ENCODE data around the gene CARD19.

Gene CARD19

DNA sequence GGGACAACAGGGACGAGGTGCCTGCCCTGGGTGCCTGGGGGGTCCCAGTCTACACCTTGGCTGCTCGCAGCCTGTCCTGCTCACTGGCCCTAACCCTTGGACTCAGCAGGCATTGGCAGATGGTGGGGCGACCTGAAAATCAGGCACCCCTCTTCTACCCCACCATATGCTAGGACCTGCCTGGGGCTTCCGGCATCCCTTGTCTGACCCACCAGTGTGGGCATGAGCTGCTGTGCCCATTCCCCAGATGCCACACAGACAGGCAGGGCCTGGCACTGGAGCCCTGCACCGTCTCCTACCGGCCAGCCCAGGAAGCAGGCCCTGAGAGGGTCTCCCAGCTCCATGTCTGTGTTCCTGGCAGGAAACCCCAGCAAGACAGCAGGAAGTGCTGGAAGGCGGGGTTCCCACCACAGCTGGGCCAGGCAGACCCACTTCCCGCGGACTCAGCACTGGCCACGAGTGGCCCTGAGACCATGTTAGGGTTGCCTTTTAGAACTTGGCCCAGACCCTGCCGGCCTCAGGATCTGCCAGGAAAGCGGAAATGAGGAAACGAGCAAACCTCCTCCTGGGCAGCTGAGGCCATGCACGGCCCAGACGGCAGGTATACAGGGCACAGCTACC, 35.0 kb downstream of the CARD19 start:
- Histone ChIP-seq H3K79me2 (peaks cover 39% of the 10 kb centered on the region), H3K9me3 (ENCODE audit: control insufficient read depth, low read length) (no peaks in the 10 kb centered on the region), H3K4me2 (ENCODE audit: low read length) (peak overlapping the region; percentile 93), H3K9ac (no peak overlapping the region), H3K27ac (peak overlapping the region; percentile 59), H3K4me3 (ENCODE audit: low read depth, low read length) (peak overlapping the region; percentile 23), H3K36me3 (ENCODE audit: control insufficient read depth, insufficient read depth, low read length) (no peaks in the 10 kb centered on the region), H3K4me1 (peaks cover 46% of the 10 kb centered on the region), H3K27me3 (ENCODE audit: control insufficient read depth, insufficient read depth, low read length) (no peaks in the 10 kb centered on the region), H2AFZ (no peak overlapping the region)
- TF ChIP-seq, protein P1, sequence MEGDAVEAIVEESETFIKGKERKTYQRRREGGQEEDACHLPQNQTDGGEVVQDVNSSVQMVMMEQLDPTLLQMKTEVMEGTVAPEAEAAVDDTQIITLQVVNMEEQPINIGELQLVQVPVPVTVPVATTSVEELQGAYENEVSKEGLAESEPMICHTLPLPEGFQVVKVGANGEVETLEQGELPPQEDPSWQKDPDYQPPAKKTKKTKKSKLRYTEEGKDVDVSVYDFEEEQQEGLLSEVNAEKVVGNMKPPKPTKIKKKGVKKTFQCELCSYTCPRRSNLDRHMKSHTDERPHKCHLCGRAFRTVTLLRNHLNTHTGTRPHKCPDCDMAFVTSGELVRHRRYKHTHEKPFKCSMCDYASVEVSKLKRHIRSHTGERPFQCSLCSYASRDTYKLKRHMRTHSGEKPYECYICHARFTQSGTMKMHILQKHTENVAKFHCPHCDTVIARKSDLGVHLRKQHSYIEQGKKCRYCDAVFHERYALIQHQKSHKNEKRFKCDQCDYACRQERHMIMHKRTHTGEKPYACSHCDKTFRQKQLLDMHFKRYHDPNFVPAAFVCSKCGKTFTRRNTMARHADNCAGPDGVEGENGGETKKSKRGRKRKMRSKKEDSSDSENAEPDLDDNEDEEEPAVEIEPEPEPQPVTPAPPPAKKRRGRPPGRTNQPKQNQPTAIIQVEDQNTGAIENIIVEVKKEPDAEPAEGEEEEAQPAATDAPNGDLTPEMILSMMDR (IDR thresholded peaks at IDR 0.05): no peak

DNA sequence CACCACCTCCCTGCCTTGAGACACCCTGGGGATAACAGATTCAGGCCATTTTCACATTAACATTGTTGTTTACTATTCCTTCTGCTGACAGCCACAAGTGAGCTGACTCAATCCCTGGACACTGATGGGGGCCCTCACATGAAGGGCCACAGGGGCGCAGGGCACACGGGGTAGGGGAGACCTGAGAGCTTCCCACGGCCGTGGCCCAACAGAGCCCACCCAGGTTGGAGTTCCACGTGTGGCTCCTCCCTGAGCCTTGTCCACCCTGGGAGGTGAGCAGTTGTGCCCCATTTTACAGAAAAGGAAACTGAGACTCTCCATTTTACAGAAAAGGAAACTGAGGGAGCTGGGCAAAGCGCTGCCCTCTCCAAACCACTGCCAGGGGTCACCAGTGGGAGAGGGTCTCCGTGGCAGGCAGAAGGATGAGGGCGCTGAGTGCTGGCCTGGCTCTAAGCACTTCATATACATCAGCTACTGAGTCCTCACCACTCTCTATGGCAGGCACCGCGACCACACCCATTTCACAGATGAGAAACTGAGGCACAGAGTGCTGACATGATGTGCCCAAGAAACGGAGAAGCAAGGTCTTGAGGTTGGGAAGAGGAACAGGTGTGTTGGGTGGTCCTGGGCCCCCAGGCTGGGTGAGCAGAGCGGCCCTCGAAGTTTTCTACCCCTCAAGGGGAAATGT, 35.7 kb downstream of the CARD19 start:
- H3K36me3 ChIP-seq (ENCODE audit: control insufficient read depth, insufficient read depth, low read length): no peaks in the 10 kb centered on the region
- H3K4me2 ChIP-seq (ENCODE audit: low read length): peak overlapping the region; percentile 93
- H3K9ac ChIP-seq: no peak overlapping the region
- peak overlapping the region; percentile 98 for H3K27ac ChIP-seq
- no peaks in the 10 kb centered on the region for H3K27me3 ChIP-seq (ENCODE audit: control insufficient read depth, insufficient read depth, low read length)
- no peaks in the 10 kb centered on the region for H3K9me3 ChIP-seq (ENCODE audit: control insufficient read depth, low read length)
- H3K4me1 ChIP-seq: peaks cover 41% of the 10 kb centered on the region
- no peak overlapping the region for H2AFZ ChIP-seq
- H3K79me2 ChIP-seq: peaks cover 36% of the 10 kb centered on the region
- H3K4me3 ChIP-seq (ENCODE audit: low read depth, low read length): peak overlapping the region; percentile 94
- TF ChIP-seq, protein P1 (IDR thresholded peaks at IDR 0.05): no peak

DNA sequence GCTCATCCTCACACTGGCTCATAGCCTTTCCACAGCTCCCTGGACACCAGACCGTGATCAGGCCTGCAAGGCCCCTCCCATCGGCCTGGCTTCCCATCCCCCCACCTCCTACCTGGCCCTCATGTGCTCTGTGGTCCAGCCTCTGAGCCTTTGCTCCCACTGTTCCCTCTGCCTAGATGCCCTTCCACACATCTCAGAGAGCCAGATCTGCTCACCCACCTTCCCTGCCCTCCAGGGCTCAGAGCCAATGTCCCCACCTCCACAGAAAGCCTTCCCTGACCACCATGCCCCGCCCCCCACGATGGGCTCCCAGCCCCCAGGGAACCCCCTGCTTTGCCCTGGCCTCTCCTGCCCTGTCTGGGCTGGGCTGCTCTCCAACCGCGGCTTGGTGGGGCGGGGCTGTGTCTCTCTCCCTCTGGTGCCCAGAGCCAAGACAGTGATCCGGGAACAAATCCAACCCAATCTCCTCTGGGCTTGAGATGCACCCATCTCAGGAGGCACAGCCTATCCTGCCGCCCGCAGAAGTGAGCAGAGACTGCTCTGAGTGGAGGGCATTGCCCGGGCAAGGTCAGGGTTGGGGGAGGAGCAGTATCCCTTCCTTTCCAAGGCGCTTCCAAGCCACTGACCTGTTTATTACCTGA, 36.4 kb downstream of the CARD19 start:
- Histone ChIP-seq H3K36me3 (ENCODE audit: control insufficient read depth, insufficient read depth, low read length) (no peaks in the 10 kb centered on the region), H3K79me2 (peaks cover 34% of the 10 kb centered on the region), H3K9ac (no peak overlapping the region), H3K27me3 (ENCODE audit: control insufficient read depth, insufficient read depth, low read length) (no peaks in the 10 kb centered on the region), H3K9me3 (ENCODE audit: control insufficient read depth, low read length) (no peaks in the 10 kb centered on the region), H2AFZ (no peak overlapping the region), H3K4me3 (ENCODE audit: low read depth, low read length) (peak overlapping the region; percentile 94), H3K27ac (peak overlapping the region; percentile 98), H3K4me1 (peaks cover 36% of the 10 kb centered on the region), H3K4me2 (ENCODE audit: low read length) (peak overlapping the region; percentile 93)
- TF ChIP-seq, protein P1 (IDR thresholded peaks at IDR 0.05): no peak

DNA sequence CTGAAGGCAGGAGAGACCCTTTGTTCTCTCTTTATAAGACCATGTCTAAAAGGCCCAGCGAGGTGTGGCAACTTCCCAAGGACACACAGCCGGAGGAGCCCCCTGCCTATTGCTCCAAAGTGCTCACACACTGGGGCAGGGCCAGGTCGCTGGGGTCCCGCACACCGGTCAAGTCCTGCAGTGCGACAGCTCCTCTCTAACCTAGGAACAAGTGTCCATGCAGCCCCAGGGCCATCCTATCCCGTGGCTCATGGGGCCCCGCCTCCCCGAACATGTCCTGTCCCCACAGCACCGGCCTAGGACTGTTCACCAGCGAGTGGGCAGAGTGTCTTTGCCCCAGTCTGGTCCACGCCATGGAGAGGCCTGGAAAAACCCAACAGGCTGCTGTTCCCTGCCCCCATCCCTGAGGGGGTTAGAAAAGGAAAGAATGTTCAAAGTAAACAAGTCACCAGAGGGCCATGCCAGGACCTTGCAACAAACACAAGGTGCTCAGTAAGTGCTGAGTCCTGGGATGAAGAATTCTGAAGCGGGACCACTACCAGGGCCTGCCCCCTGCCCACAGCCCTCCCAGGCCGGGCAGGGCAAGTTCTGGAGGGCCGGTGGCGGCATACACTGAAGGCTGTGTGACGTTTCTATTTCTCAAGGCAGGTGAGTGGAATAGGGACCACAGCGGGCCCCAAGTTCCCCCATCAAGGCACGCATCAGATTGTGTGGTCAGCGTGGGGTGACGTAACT, 37.1 kb downstream of the CARD19 start:
- TF ChIP-seq, protein P1 (IDR thresholded peaks at IDR 0.05): no peak
- peak overlapping the region; percentile 81 for H2AFZ ChIP-seq
- H3K4me3 ChIP-seq (ENCODE audit: low read depth, low read length): peak overlapping the region; percentile 94
- H3K36me3 ChIP-seq (ENCODE audit: control insufficient read depth, insufficient read depth, low read length): no peaks in the 10 kb centered on the region
- H3K27ac ChIP-seq: peak overlapping the region; percentile 98
- peak overlapping the region; percentile 72 for H3K9ac ChIP-seq
- no peaks in the 10 kb centered on the region for H3K9me3 ChIP-seq (ENCODE audit: control insufficient read depth, low read length)
- peak overlapping the region; percentile 93 for H3K4me2 ChIP-seq (ENCODE audit: low read length)
- no peaks in the 10 kb centered on the region for H3K27me3 ChIP-seq (ENCODE audit: control insufficient read depth, insufficient read depth, low read length)
- H3K4me1 ChIP-seq: peaks cover 29% of the 10 kb centered on the region
- peaks cover 34% of the 10 kb centered on the region for H3K79me2 ChIP-seq

Measured in parathyroid adenoma (tissue), 2 donors.